ENCODE results near the gene NCOA5.

Gene NCOA5

GRCh38 chr20:46046588-46047310, 43.0 kb downstream of the NCOA5 start:
- Histone ChIP-seq H3K9me3 (ENCODE audit: control insufficient read depth, insufficient read depth, low read depth, low read length) (no peaks in the 10 kb centered on the region), H3K36me3 (ENCODE audit: control insufficient read depth in 2 of 2, insufficient read depth in 1 of 2, low read length in 2 of 2) (no peaks in the 10 kb centered on the region), H3K4me1 (ENCODE audit: control insufficient read depth, insufficient read depth, low read length) (no peaks in the 10 kb centered on the region), H3K4me3 (ENCODE audit: low read depth, low read length) (no peak overlapping the region), H3K27ac (ENCODE audit: extremely low read depth, low read depth, low read length) (no peak overlapping the region)
- TF ChIP-seq ZNF274 (IDR thresholded peaks at IDR 0.05; ENCODE audit: low read length) (no peak), ZNF274 (tag by site-specific recombination; IDR thresholded peaks at IDR 0.05; ENCODE audit: borderline replicate concordance) (no peak), ZSCAN30 (tag by site-specific recombination; IDR thresholded peaks at IDR 0.05) (no peak), ZNF280C (tag by site-specific recombination; IDR thresholded peaks at IDR 0.05) (no peak), HIC1 (tag by site-specific recombination; IDR thresholded peaks at IDR 0.05) (no peak), ZNF391 (tag by site-specific recombination; IDR thresholded peaks at IDR 0.05; ENCODE audit: borderline replicate concordance, low read depth) (no peak), ZFP41 (tag by site-specific recombination; IDR thresholded peaks at IDR 0.05; ENCODE audit: borderline replicate concordance) (no peak), ZNF202 (tag by site-specific recombination; IDR thresholded peaks at IDR 0.05; ENCODE audit: borderline replicate concordance) (no peak), GLIS1 (tag by site-specific recombination; IDR thresholded peaks at IDR 0.05) (no peak), ZNF140 (tag by site-specific recombination; IDR thresholded peaks at IDR 0.05) (no peak)
- POLR2A ChIA-PET, result no interaction called here
- CTCF ChIA-PET, result interaction anchor here (0.6 kb wide), 1 partner anchor 327 kb away, joined by 3 read pairs; no protein-coding TSS in a partner anchor

GRCh38 chr20:46044896-46045295, 44.9 kb downstream of the NCOA5 start:
- TF ChIP-seq ZNF138 (tag by site-specific recombination; IDR thresholded peaks at IDR 0.05; ENCODE audit: borderline replicate concordance) (no peak), ZNF830 (tag by site-specific recombination; IDR thresholded peaks at IDR 0.05; ENCODE audit: low read depth) (no peak), ZNF549 (tag by site-specific recombination; IDR thresholded peaks at IDR 0.05) (no peak), ZNF660 (tag by site-specific recombination; IDR thresholded peaks at IDR 0.05) (no peak), ZNF544 (tag by site-specific recombination; IDR thresholded peaks at IDR 0.05) (no peak), ZNF341 (tag by site-specific recombination; IDR thresholded peaks at IDR 0.05; ENCODE audit: low read depth) (no peak), PRDM6 (tag by site-specific recombination; IDR thresholded peaks at IDR 0.05) (no peak), ZNF324 (tag by site-specific recombination; IDR thresholded peaks at IDR 0.05) (no peak), ZBTB17 (tag by site-specific recombination; IDR thresholded peaks at IDR 0.05) (no peak), ZIC2 (tag by site-specific recombination; IDR thresholded peaks at IDR 0.05) (no peak), ZBTB20 (tag by site-specific recombination; IDR thresholded peaks at IDR 0.05) (no peak), ZNF610 (tag by site-specific recombination; IDR thresholded peaks at IDR 0.05; ENCODE audit: borderline replicate concordance) (no peak), ZNF132 (tag by site-specific recombination; IDR thresholded peaks at IDR 0.05; ENCODE audit: borderline replicate concordance) (no peak), ZNF121 (tag by site-specific recombination; IDR thresholded peaks at IDR 0.05) (no peak), ZBTB11 (tag by site-specific recombination; conservative IDR thresholded peaks at IDR 0.05; ENCODE audit: low read depth) (no peak), SCRT2 (tag by site-specific recombination; IDR thresholded peaks at IDR 0.05) (no peak)
- CTCF ChIA-PET, result no interaction called here

More at GRCh38 chr20:46044896-46045295, 44.9 kb downstream of the NCOA5 start:
- Histone ChIP-seq H3K4me3 (ENCODE audit: low read depth, low read length) (no peak overlapping the region), H3K9me3 (ENCODE audit: control insufficient read depth, insufficient read depth, low read depth, low read length) (no peaks in the 10 kb centered on the region), H3K27ac (ENCODE audit: extremely low read depth, low read depth, low read length) (no peak overlapping the region), H3K4me1 (ENCODE audit: control insufficient read depth, insufficient read depth, low read length) (no peaks in the 10 kb centered on the region), H3K36me3 (ENCODE audit: control insufficient read depth in 2 of 2, insufficient read depth in 1 of 2, low read length in 2 of 2) (no peaks in the 10 kb centered on the region)
- POLR2A ChIA-PET, result no interaction called here

All from HEK293 (cell line).